ENCODE measurements around the gene FRMD8. TPM values are rescaled to one million over a fixed set of nuclear protein-coding genes. Genes with fewer than 3 reads are reported as not detected.

The FRMD8 gene
- total RNA-seq, 6 donors from 2014 or later: 31.4 to 77.5 (median 45.8) TPM

GRCh38 chr11:65419772-65420481 lies 33.5 kb downstream of the FRMD8 start:
- TF ChIP-seq POLR2AphosphoS5 (IDR thresholded peaks at IDR 0.05) (peak; percentile 94 to 97), POLR2A (IDR thresholded peaks at IDR 0.05) (peak; percentile 3 to 93 (median 51)), EP300 (IDR thresholded peaks at IDR 0.05) (peak; percentile 67 to 98 (median 86)), CTCF (IDR thresholded peaks at IDR 0.05) (no peak)
- peaks cover 39 to 62% (median 46%) of the 10 kb centered on the region in 4 donors for H3K4me1 ChIP-seq

GRCh38 chr11:65420506-65420905 lies 34.1 kb downstream of the FRMD8 start:
- DNase-seq (no peak), ATAC-seq (ENCODE audit: low FRiP score in 2 of 2) (no peak)
- peaks cover 0 to 19% (median 2%) of the 10 kb centered on the region in 4 donors for H3K36me3 ChIP-seq
- peak overlapping the region; percentile 97 to 100 (median 100) for H3K27ac ChIP-seq
- H3K4me3 ChIP-seq: peak overlapping the region in 3 of 4 donors; percentile 66 to 79 (median 69)
- no peaks in the 10 kb centered on the region for H3K9me3 ChIP-seq
- H3K27me3 ChIP-seq: no peaks in the 10 kb centered on the region
- TF ChIP-seq POLR2A (IDR thresholded peaks at IDR 0.05) (no peak), EP300 (IDR thresholded peaks at IDR 0.05) (no peak), POLR2AphosphoS5 (IDR thresholded peaks at IDR 0.05) (no peak), CTCF (IDR thresholded peaks at IDR 0.05) (no peak)
- H3K4me1 ChIP-seq: peaks cover 39 to 61% (median 46%) of the 10 kb centered on the region in 4 donors
- 73% methylated on average over 2 of the region's 2 CpGs for WGBS, 2 donors

More at GRCh38 chr11:65419772-65420481, 33.5 kb downstream of the FRMD8 start:
- peaks cover 0 to 13% (median 1%) of the 10 kb centered on the region in 4 donors for H3K36me3 ChIP-seq
- no peaks in the 10 kb centered on the region for H3K9me3 ChIP-seq
- ATAC-seq (ENCODE audit: low FRiP score in 2 of 2) (peak; percentile 52 to 66), DNase-seq (peak; percentile 89 to 98)
- H3K4me3 ChIP-seq: peak overlapping the region; percentile 11 to 79 (median 50)
- peak overlapping the region; percentile 97 to 100 (median 100) for H3K27ac ChIP-seq
- no peaks in the 10 kb centered on the region for H3K27me3 ChIP-seq
- 0% methylated on average over 5 to 6 of the region's 6 CpGs for WGBS, 2 donors

- peak overlapping the region; percentile 66 to 79 (median 68) for H3K4me3 ChIP-seq
- H3K4me1 ChIP-seq: peaks cover 33 to 55% (median 43%) of the 10 kb centered on the region in 4 donors
- TF ChIP-seq POLR2A (IDR thresholded peaks at IDR 0.05) (peak in 3 of 4 donors; percentile 68 to 95 (median 80)), CTCF (IDR thresholded peaks at IDR 0.05) (no peak), EP300 (IDR thresholded peaks at IDR 0.05) (peak; percentile 99 to 100 (median 100)), POLR2AphosphoS5 (IDR thresholded peaks at IDR 0.05) (peak; percentile 100)
- ATAC-seq (ENCODE audit: low FRiP score in 2 of 2): peak; percentile 56 to 69
- peaks cover 0 to 26% (median 3%) of the 10 kb centered on the region in 4 donors for H3K36me3 ChIP-seq
- no peaks in the 10 kb centered on the region for H3K9me3 ChIP-seq
- 3 to 5% methylated on average over 13 to 15 of the region's 15 CpGs for WGBS, 2 donors
- DNase-seq: peak; percentile 52 to 99
- H3K27me3 ChIP-seq: no peaks in the 10 kb centered on the region
- H3K27ac ChIP-seq: peak overlapping the region; percentile 97 to 100 (median 100)
These were observed 34.7 kb downstream of the FRMD8 start for GRCh38 chr11:65420979-65421793.

- H3K36me3 ChIP-seq: peaks cover 0 to 34% (median 6%) of the 10 kb centered on the region in 4 donors
- peak overlapping the region; percentile 66 to 93 (median 74) for H3K4me3 ChIP-seq
- peak overlapping the region; percentile 97 to 100 (median 100) for H3K27ac ChIP-seq
- peak; percentile 44 to 86 (median 79) for TF ChIP-seq POLR2A (IDR thresholded peaks at IDR 0.05)
- peak in 3 of 6 experiments; percentile 6 to 10 (median 7) for TF ChIP-seq CTCF (IDR thresholded peaks at IDR 0.05)
- peak; percentile 98 for TF ChIP-seq POLR2AphosphoS5 (IDR thresholded peaks at IDR 0.05)
- TF ChIP-seq EP300 (IDR thresholded peaks at IDR 0.05): peak; percentile 93 to 100 (median 94)
- no peaks in the 10 kb centered on the region for H3K27me3 ChIP-seq
- H3K9me3 ChIP-seq: no peaks in the 10 kb centered on the region
- peaks cover 27 to 50% (median 35%) of the 10 kb centered on the region in 4 donors for H3K4me1 ChIP-seq
- 1% methylated on average over 17 to 31 of the region's 68 CpGs for WGBS, 2 donors
- DNase-seq (peak; percentile 97 to 100), ATAC-seq (ENCODE audit: low FRiP score in 2 of 2) (peak; percentile 40 to 61)
These were observed 35.6 kb downstream of the FRMD8 start for GRCh38 chr11:65421794-65422632.
